Kidney (tissue), 14 donors: ENCODE measurements around the gene BPIFA1. TPM values are rescaled to one million over a fixed set of nuclear protein-coding genes. Genes with fewer than 3 reads are reported as not detected.

ENCODE experiments used
- DNase-seq, 5 donors: peaks; one replicate each; pipeline ENCODE4 v3.0.0-alpha.2; 2013 to 2020
- FAIRE-seq: peaks from 2 replicates; lab custom pipeline; 2012; peaks lifted over from hg19 to GRCh38; lab: Jason Lieb, UNC
- H3K27ac ChIP-seq, 2 donors: one replicate each; pipeline ENCODE4 v1.7.0; 2013; ENCODE audit warnings: low read depth in 2 of 2, low read length in 2 of 2, inconsistent platforms in 1 of 2
- H3K27me3 ChIP-seq: one replicate; pipeline ENCODE4 v1.7.1; 2013; ENCODE audit warnings: low read length, inconsistent platforms; ENCODE audit not compliant: control insufficient read depth, insufficient read depth
- H3K36me3 ChIP-seq, 3 donors: one replicate each; pipeline versions ENCODE4 v1.7.0 to v1.7.1; 2013; ENCODE audit warnings: low read length in 3 of 3, control low read depth in 1 of 3, inconsistent platforms in 1 of 3; ENCODE audit not compliant: insufficient read depth in 3 of 3, control insufficient read depth in 2 of 3
- H3K4me1 ChIP-seq, 3 donors: one replicate each; pipeline versions ENCODE4 v1.7.0 to v1.7.1; 2013; ENCODE audit warnings: low read length in 3 of 3, inconsistent platforms in 1 of 3, low read depth in 1 of 3; ENCODE audit not compliant: control insufficient read depth in 2 of 3, insufficient read depth in 2 of 3
- H3K4me3 ChIP-seq, 3 donors: one replicate each; pipeline versions ENCODE4 v1.7.0 to v1.8.1; 2013; ENCODE audit warnings: low read length in 3 of 3, control low read depth in 1 of 3, inconsistent platforms in 1 of 3
- H3K9ac ChIP-seq, 3 donors: one replicate each; pipeline versions ENCODE4 v1.7.0 to v1.7.1; 2013; ENCODE audit warnings: low read length in 3 of 3, control low read depth in 1 of 3, inconsistent platforms in 1 of 3
- H3K9me3 ChIP-seq, 3 donors: one replicate each; pipeline versions ENCODE4 v1.7.0 to v1.7.1; 2013; ENCODE audit warnings: low read length in 3 of 3, control low read depth in 1 of 3, inconsistent platforms in 1 of 3; ENCODE audit not compliant: control insufficient read depth in 2 of 3, insufficient read depth in 1 of 3
- CTCF ChIP-seq: IDR thresholded peaks from 3 replicates; pipeline ENCODE4 v1.5.1; 2012; ENCODE audit warnings: mild to moderate bottlenecking, moderate library complexity, borderline replicate concordance; ENCODE audit not compliant: insufficient read depth; ENCODE audit errors: extremely low read depth
- intact Hi-C: fragments of 100-400 bp; cut with DNase I; formaldehyde crosslinking; loops from one replicate; pipeline ENCODE4 v1.11.1; 2022
- polyA plus RNA-seq: library from polyadenylated mRNA; stranded (reverse); fragments of 350-450 nt; fragmentation: Illumina TruSeq; extraction: RNeasy Lipid Tissue Mini Kit (QIAGEN cat#74804); gene quantifications from one replicate; pipeline ENCODE4 v1.2.3, GENCODE V29; 2014; ENCODE audit warnings: low read depth, low replicate concordance; ENCODE audit not compliant: insufficient read depth
- total RNA-seq: library from RNA; stranded (reverse); fragmentation: NEBNext Ultra II Directional; extraction: Animal tissue kit (Norgen Biotek cat#: 25700); gene quantifications from one replicate; pipeline ENCODE4 v1.2.1, GENCODE V29; 2021
- donor health status: control.
- donor health status: control.
- donor health status: control.
- donor health status: control.
- donor health status: control.
- donor health status: DM: yes; HTN: yes; CAD: no.
- donor health status: Normal renal cell carcinoma (clear cell type).

Gene BPIFA1
- total and polyA plus RNA-seq, 2 donors from 2014 or later: not detected

DNA sequence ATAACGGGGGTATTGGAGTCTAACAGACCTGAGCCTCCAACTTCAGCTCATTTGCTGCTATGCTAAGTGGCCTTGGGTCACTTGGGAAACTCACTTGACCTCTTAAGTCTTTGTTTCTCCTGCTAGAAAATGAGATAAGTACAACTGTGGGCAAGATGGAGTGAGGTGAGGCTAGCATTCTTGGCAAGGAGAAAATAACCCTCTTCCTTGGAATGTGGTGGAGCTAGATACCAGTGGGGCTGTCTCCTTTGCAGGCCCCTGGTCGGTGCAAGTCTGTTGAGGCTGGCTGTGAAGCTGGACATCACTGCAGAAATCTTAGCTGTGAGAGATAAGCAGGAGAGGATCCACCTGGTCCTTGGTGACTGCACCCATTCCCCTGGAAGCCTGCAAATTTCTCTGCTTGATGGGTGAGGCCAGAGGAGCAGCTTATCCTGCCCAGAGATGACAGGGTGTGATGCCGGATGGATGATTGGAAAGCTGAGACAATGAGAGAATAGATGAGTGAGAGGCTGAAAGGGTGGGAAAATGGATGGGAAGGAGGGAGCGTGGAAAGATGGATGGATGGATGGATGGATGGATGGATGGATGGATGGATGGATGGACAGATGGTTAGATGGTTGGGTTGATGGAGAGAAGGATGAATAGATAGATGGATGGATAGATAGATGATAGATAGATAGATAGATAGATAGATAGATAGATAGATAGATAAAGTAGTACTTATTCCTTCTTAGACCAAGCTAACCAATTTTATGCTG lies 4.4 kb downstream of the BPIFA1 start:
- no peaks in the 10 kb centered on the region for H3K36me3 ChIP-seq
- DNase-seq (no peak), FAIRE-seq (no peak)
- no peak overlapping the region for H3K9ac ChIP-seq
- intact Hi-C loops: no loop called here
- peaks cover 0 to 2% (median 0%) of the 10 kb centered on the region in 3 donors for H3K4me1 ChIP-seq
- TF ChIP-seq CTCF: no peak
- no peak overlapping the region for H3K4me3 ChIP-seq
- no peaks in the 10 kb centered on the region for H3K27me3 ChIP-seq
- H3K27ac ChIP-seq: no peak overlapping the region
- H3K9me3 ChIP-seq: no peaks in the 10 kb centered on the region

GRCh38 chr20:33240923-33241322 lies 5.1 kb downstream of the BPIFA1 start:
- Histone ChIP-seq H3K9ac (no peak overlapping the region), H3K27ac (no peak overlapping the region), H3K9me3 (no peaks in the 10 kb centered on the region), H3K4me1 (peaks cover 0 to 2% (median under 1%) of the 10 kb centered on the region in 3 donors), H3K27me3 (no peaks in the 10 kb centered on the region), H3K36me3 (no peaks in the 10 kb centered on the region), H3K4me3 (no peak overlapping the region)
- FAIRE-seq (no peak), DNase-seq (no peak)
- intact Hi-C loops: no loop called here
- TF ChIP-seq CTCF: no peak

DNA sequence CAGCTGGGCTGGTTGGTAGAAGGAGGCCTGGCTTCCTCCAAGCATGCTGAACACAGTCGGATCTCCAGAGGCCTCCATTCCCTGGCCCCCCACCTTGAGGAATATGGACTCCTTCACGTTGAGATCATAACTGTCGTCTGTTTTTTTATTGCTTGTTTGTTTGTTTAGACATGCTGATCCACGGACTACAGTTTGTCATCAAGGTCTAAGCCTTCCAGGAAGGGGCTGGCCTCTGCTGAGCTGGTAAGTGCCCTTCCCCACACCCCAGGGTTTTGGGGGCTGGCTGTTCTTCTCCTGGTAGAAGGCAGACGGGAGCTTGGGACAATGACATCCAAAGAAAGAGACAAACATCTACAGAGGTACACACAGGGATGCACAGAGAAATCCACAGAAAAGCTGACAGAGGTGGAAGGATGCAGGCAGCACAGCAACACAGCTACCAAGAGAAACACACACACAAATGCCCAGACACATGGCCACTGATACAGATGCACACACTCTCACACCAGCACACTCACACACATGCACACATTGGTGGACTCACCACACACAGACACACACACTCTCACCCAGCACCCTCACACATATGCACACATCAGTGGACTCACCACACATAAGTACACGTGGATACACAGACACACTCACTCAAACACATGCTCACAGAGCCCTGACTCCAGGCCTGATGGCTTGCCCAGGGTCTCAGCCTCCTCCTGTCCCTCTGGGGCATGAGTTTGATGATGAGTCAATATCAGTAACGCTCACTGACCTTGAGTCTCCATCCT lies 6.7 kb downstream of the BPIFA1 start:
- DNase-seq (no peak), FAIRE-seq (no peak)
- intact Hi-C loops: no loop called here

More for the DNA sequence above, 6.7 kb downstream of the BPIFA1 start:
- Histone ChIP-seq H3K4me1 (peaks cover 0 to 8% (median 4%) of the 10 kb centered on the region in 3 donors), H3K36me3 (no peaks in the 10 kb centered on the region), H3K27me3 (no peaks in the 10 kb centered on the region), H3K9ac (no peak overlapping the region), H3K27ac (no peak overlapping the region), H3K9me3 (no peaks in the 10 kb centered on the region), H3K4me3 (no peak overlapping the region)
- TF ChIP-seq CTCF: no peak
